HCT116 (cell line): ENCODE data around the gene MAP3K5. TPM values are rescaled to one million over a fixed set of nuclear protein-coding genes. Genes with fewer than 3 reads are reported as not detected.

Source experiments
- ATAC-seq: fragments of 200-7000 bp; cut with Tn5 transposase; 2 replicates; pipeline ENCODE4 v1.9.1; 2020; ENCODE audit warnings: mild to moderate bottlenecking, moderate library complexity
- BruUV-seq: library from RNA; stranded (reverse); fragments of 400-500 nt; replicated peaks from 2 replicates; lab custom pipeline; 2021; lab: Mats Ljungman, UMichigan
- CTCF ChIA-PET: fragments of 300-600 bp; sonication (Branson Sonifier 250); formaldehyde crosslinking; loops from one replicate; lab custom pipeline; 2021; ENCODE audit warnings: antibody characterized with exemption; lab: Charles Lee
- POLR2A ChIA-PET: fragments of 300-600, 350-600 bp; sonication (Branson Sonifier 250); formaldehyde crosslinking; loops from one replicate; lab custom pipeline; 2021; ENCODE audit warnings: antibody characterized with exemption; lab: Charles Lee
- RAD21 ChIA-PET, 2 experiments: fragments of 300-600 bp; sonication (Branson Sonifier 250); formaldehyde crosslinking; loops; one replicate each; lab custom pipeline; 2023; ENCODE audit warnings: low total read pairs in 2 of 2; ENCODE audit not compliant: uncharacterized antibody in 2 of 2, unreplicated experiment in 2 of 2, low non-redundant PET in 1 of 2; lab: Charles Lee
- DNase-seq: peaks from one replicate; pipeline ENCODE4 v3.0.0-alpha.2; 2010; ENCODE audit warnings: low read depth, low spot score
- H2AFZ ChIP-seq: fragments of 200-600 bp; shearing (Covaris generic), sonication (generic); 2 replicates; pipeline ENCODE4 v1.6.1; 2017; ENCODE audit warnings: low read depth, mixed run types, mixed read lengths, antibody characterized with exemption, low read length; ENCODE audit not compliant: poor library complexity, severe bottlenecking
- H3K27ac ChIP-seq: 2 replicates; pipeline ENCODE4 v1.5.1; 2012; ENCODE audit warnings: low read depth, low read length
- H3K27me3 ChIP-seq: fragments of 200-600 bp; sonication (generic); 2 replicates; pipeline ENCODE4 v1.6.1; 2016; ENCODE audit warnings: mixed run types, low read length, mixed read lengths; ENCODE audit not compliant: insufficient read depth
- H3K36me3 ChIP-seq, 2 experiments: fragments of 200-500 bp in 1 of 2; fragments of 200-600 bp in 1 of 2; sonication (Bioruptor generic) in 1 of 2; sonication (generic) in 1 of 2; 2 replicates each; pipeline versions ENCODE4 v1.5.1 to v1.6.1; 2014 to 2016; ENCODE audit warnings: low read length in 2 of 2, inconsistent platforms in 1 of 2, mixed read lengths in 1 of 2, mixed run types in 1 of 2; ENCODE audit not compliant: insufficient read depth in 2 of 2, control insufficient read depth in 1 of 2
- H3K4me1 ChIP-seq, 2 experiments: fragments of 200-600 bp in 1 of 2; sonication (generic) in 1 of 2; 2 replicates each; pipeline versions ENCODE4 v1.5.1 to v1.6.1; 2012 to 2017; ENCODE audit warnings: low read length in 2 of 2, inconsistent platforms in 1 of 2, mild to moderate bottlenecking in 1 of 2, mixed read lengths in 1 of 2, mixed run types in 1 of 2, moderate library complexity in 1 of 2; ENCODE audit not compliant: insufficient read depth in 2 of 2, control insufficient read depth in 1 of 2
- H3K4me2 ChIP-seq: fragments of 200-600 bp; sonication (generic); 2 replicates; pipeline ENCODE4 v1.6.1; 2017; ENCODE audit warnings: mixed run types, low read length, mixed read lengths
- H3K4me3 ChIP-seq, 2 experiments: fragments of 200-600 bp in 1 of 2; sonication (generic) in 1 of 2; replicated peaks in 1 of 2; 2 replicates each; pipeline ENCODE4 v1.5.1; 2011 to 2016; ENCODE audit warnings: low read length in 2 of 2, control low read depth in 1 of 2, low read depth in 1 of 2, mild to moderate bottlenecking in 1 of 2, mixed read lengths in 1 of 2, mixed run types in 1 of 2
- H3K79me2 ChIP-seq: fragments of 200-600 bp; sonication (generic); 2 replicates; pipeline ENCODE4 v1.6.1; 2017; ENCODE audit warnings: mild to moderate bottlenecking, mixed run types, low read length, moderate library complexity, mixed read lengths; ENCODE audit not compliant: insufficient read depth
- H3K9ac ChIP-seq: fragments of 200-600 bp; sonication (generic); 2 replicates; pipeline ENCODE4 v1.6.1; 2016; ENCODE audit warnings: low read length, mixed read lengths
- H3K9me2 ChIP-seq: fragments of 200-600 bp; sonication (generic), shearing (Covaris generic); 2 replicates; pipeline ENCODE4 v1.6.1; 2017; ENCODE audit warnings: mixed run types, mild to moderate bottlenecking, moderate library complexity; ENCODE audit not compliant: insufficient read depth
- H3K9me3 ChIP-seq, 2 experiments: fragments of 200-500 bp in 1 of 2; fragments of 200-600 bp in 1 of 2; sonication (Bioruptor generic) in 1 of 2; sonication (generic) in 1 of 2; 2 replicates each; pipeline ENCODE4 v1.6.1; 2014 to 2017; ENCODE audit warnings: low read length in 2 of 2, mixed read lengths in 2 of 2, inconsistent platforms in 1 of 2, low read depth in 1 of 2, mild to moderate bottlenecking in 1 of 2, mixed run types in 1 of 2, moderate library complexity in 1 of 2; ENCODE audit not compliant: control insufficient read depth in 1 of 2, insufficient read depth in 1 of 2
- H4K20me1 ChIP-seq: fragments of 200-600 bp; sonication (generic), shearing (Covaris generic); 2 replicates; pipeline ENCODE4 v1.6.1; 2017; ENCODE audit warnings: mixed run types, mild to moderate bottlenecking, moderate library complexity; ENCODE audit not compliant: insufficient read depth
- ATF3 ChIP-seq: IDR thresholded peaks from 2 replicates; pipeline ENCODE4 v1.6.1; 2012
- CBX3 ChIP-seq: IDR thresholded peaks from 2 replicates; pipeline ENCODE4 v1.6.1; 2012; ENCODE audit warnings: low read depth
- EGR1 ChIP-seq: IDR thresholded peaks from 2 replicates; pipeline ENCODE4 v1.6.1; 2012; ENCODE audit warnings: low read depth
- ELF1 ChIP-seq: IDR thresholded peaks from 2 replicates; pipeline ENCODE4 v1.6.1; 2012; ENCODE audit warnings: low read depth, borderline replicate concordance
- EZH2 ChIP-seq: fragments of 200-600 bp; sonication (generic); IDR thresholded peaks from 2 replicates; pipeline ENCODE4 v1.6.1; 2017; ENCODE audit warnings: antibody characterized with exemption, mixed run types
- EZH2phosphoT487 ChIP-seq: fragments of 200-600 bp; IDR thresholded peaks from 2 replicates; pipeline ENCODE4 v1.6.1; 2018; ENCODE audit warnings: antibody characterized with exemption, borderline replicate concordance
- FOSL1 ChIP-seq: IDR thresholded peaks from 2 replicates; pipeline ENCODE4 v1.6.1; 2012; ENCODE audit warnings: low read depth
- JUND ChIP-seq: IDR thresholded peaks from 2 replicates; pipeline ENCODE4 v1.6.1; 2012
- POLR2A ChIP-seq: IDR thresholded peaks from 2 replicates; pipeline ENCODE4 v1.7.0; 2011; ENCODE audit warnings: borderline replicate concordance; ENCODE audit not compliant: insufficient read depth, insufficient read length; ENCODE audit errors: extremely low read depth
- POLR2AphosphoS5 ChIP-seq: IDR thresholded peaks from 2 replicates; pipeline ENCODE4 v1.6.1; 2011; ENCODE audit warnings: mild to moderate bottlenecking, low read depth, low read length, moderate library complexity
- SIN3A ChIP-seq: IDR thresholded peaks from 2 replicates; pipeline ENCODE4 v1.6.1; 2012; ENCODE audit warnings: low read depth
- SRF ChIP-seq: IDR thresholded peaks from 2 replicates; pipeline ENCODE4 v1.6.1; 2012; ENCODE audit warnings: low read depth
- TCF7L2 ChIP-seq: IDR thresholded peaks from 2 replicates; pipeline ENCODE4 v1.7.0; 2011; ENCODE audit warnings: borderline replicate concordance, inconsistent platforms; ENCODE audit not compliant: insufficient read depth, insufficient read length; ENCODE audit errors: extremely low read depth
- ZNF274 ChIP-seq: fragments of 200-500 bp; sonication (Bioruptor generic); IDR thresholded peaks from 2 replicates; pipeline ENCODE4 v1.6.1; 2014; ENCODE audit warnings: mild to moderate bottlenecking, low read depth, low read length, inconsistent platforms
- intact Hi-C: fragments of 100-400 bp; cut with micrococcal nuclease; formaldehyde crosslinking; loops from 2 replicates; pipeline ENCODE4 v1.10.0; 2022
- total RNA-seq: library from RNA; stranded (reverse); gene quantifications from one replicate; pipeline ENCODE4 v1.2.1, GENCODE V29; 2021; ENCODE audit not compliant: unreplicated experiment
- TF ChIP-seq, protein P1 (sequence below): IDR thresholded peaks from 2 replicates; pipeline ENCODE4 v1.6.1; 2012; ENCODE audit warnings: low read depth

The MAP3K5 gene
- total RNA-seq, 1 experiment from 2014 or later: 11.8 TPM

GRCh38 chr6:136720045-136720770, 72.1 kb downstream of the MAP3K5 start:
- Histone ChIP-seq H3K27ac (no peak overlapping the region), H3K9me3 (no peaks in the 10 kb centered on the region), H3K4me2 (no peak overlapping the region), H3K4me3 (no peak overlapping the region), H3K79me2 (no peaks in the 10 kb centered on the region), H4K20me1 (no peaks in the 10 kb centered on the region), H3K36me3 (no peaks in the 10 kb centered on the region), H3K27me3 (no peaks in the 10 kb centered on the region), H3K9ac (no peak overlapping the region), H3K4me1 (peaks cover 0 to 5% of the 10 kb centered on the region in 2 experiments; a peak in 3 of 4 replicates), H3K9me2 (no peaks in the 10 kb centered on the region), H2AFZ (no peak overlapping the region)
- ChIA-PET POLR2A (no interaction called here), CTCF (no interaction called here), RAD21 (no interaction called here)
- ATAC-seq: no peak
- no peak for DNase-seq
- TF ChIP-seq TCF7L2: no peak
- TF ChIP-seq ATF3: no peak
- no peak for TF ChIP-seq ELF1
- no peak for TF ChIP-seq ZNF274
- TF ChIP-seq JUND: no peak
- BruUV-seq: no TSS peak
- intact Hi-C loops: no loop called here

DNA sequence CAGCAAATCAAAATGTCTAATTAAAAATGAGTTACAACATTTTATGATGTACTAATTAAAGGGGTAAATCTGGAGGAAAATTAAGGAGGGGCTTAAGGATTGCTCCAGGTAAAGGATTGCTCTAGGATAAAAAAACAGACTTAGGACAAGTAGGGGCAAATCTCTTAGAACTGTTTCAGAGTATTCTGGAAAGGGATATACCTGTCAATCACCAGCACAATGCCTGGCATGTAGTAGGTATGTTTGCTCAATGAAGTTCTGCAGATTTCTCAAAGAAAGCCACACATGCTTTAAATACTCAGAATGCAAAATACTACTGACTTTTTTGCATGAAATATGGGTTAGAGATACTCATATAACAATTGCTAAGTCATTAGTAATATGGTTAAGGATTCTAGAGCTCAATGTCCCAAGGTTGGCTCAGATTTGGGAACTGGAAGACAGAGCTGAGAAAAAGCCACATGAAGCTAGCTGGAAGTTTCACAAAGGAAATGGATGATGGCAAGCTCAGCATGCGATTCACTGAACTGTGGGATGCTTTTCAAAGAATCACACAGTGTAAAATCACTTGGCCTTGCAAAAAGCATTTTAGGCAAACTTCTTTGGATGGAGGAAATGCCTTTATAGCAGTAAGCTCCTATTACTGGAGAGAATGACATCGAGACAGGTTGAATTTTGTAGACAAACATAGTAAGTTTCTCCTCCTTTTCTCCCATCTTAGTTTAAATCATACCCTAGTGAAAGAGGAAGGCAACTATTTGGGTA, 72.8 kb downstream of the MAP3K5 start:
- DNase-seq: no peak
- intact Hi-C loops: no loop called here
- Histone ChIP-seq H3K9me3 (no peaks in the 10 kb centered on the region), H3K27me3 (no peaks in the 10 kb centered on the region), H3K9me2 (no peaks in the 10 kb centered on the region), H3K27ac (no peak overlapping the region), H3K79me2 (no peaks in the 10 kb centered on the region), H3K4me3 (no peak overlapping the region), H4K20me1 (no peaks in the 10 kb centered on the region), H3K9ac (no peak overlapping the region), H3K4me2 (no peak overlapping the region), H3K36me3 (no peaks in the 10 kb centered on the region), H3K4me1 (peaks cover 0 to 5% of the 10 kb centered on the region in 2 experiments; a peak in 3 of 4 replicates), H2AFZ (no peak overlapping the region)
- BruUV-seq: no TSS peak
- ChIA-PET RAD21 (no interaction called here), POLR2A (no interaction called here), CTCF (no interaction called here)
- ATAC-seq: no peak
- no peak for TF ChIP-seq SRF
- no peak for TF ChIP-seq ELF1
- TF ChIP-seq SIN3A: no peak
- no peak for TF ChIP-seq EZH2phosphoT487
- TF ChIP-seq FOSL1: no peak
- TF ChIP-seq EZH2: no peak
- no peak for TF ChIP-seq POLR2A
- no peak for TF ChIP-seq EGR1
- TF ChIP-seq CBX3: no peak
- TF ChIP-seq, protein P1, sequence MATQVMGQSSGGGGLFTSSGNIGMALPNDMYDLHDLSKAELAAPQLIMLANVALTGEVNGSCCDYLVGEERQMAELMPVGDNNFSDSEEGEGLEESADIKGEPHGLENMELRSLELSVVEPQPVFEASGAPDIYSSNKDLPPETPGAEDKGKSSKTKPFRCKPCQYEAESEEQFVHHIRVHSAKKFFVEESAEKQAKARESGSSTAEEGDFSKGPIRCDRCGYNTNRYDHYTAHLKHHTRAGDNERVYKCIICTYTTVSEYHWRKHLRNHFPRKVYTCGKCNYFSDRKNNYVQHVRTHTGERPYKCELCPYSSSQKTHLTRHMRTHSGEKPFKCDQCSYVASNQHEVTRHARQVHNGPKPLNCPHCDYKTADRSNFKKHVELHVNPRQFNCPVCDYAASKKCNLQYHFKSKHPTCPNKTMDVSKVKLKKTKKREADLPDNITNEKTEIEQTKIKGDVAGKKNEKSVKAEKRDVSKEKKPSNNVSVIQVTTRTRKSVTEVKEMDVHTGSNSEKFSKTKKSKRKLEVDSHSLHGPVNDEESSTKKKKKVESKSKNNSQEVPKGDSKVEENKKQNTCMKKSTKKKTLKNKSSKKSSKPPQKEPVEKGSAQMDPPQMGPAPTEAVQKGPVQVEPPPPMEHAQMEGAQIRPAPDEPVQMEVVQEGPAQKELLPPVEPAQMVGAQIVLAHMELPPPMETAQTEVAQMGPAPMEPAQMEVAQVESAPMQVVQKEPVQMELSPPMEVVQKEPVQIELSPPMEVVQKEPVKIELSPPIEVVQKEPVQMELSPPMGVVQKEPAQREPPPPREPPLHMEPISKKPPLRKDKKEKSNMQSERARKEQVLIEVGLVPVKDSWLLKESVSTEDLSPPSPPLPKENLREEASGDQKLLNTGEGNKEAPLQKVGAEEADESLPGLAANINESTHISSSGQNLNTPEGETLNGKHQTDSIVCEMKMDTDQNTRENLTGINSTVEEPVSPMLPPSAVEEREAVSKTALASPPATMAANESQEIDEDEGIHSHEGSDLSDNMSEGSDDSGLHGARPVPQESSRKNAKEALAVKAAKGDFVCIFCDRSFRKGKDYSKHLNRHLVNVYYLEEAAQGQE: no peak
- no peak for TF ChIP-seq ATF3
- TF ChIP-seq POLR2AphosphoS5: no peak
- TF ChIP-seq TCF7L2: no peak
- no peak for TF ChIP-seq JUND
